Endothelial cell of umbilical vein (primary cell): ENCODE measurements around the gene EDRF1. TPM values are rescaled to one million over a fixed set of nuclear protein-coding genes. Genes with fewer than 3 reads are reported as not detected.

Experiments
- BruUV-seq: library from RNA; stranded (reverse); fragments of 400-500 nt; replicated peaks from 2 replicates; lab custom pipeline; 2021; lab: Mats Ljungman, UMichigan
- CTCF ChIA-PET: fragments of 300-600, 350-600 bp; sonication (Branson Sonifier 250); formaldehyde crosslinking; loops from one replicate; lab custom pipeline; 2021; ENCODE audit warnings: antibody characterized with exemption, inconsistent platforms; lab: Charles Lee
- POLR2A ChIA-PET: fragments of 300-600, 350-600 bp; sonication (Branson Sonifier 250); formaldehyde crosslinking; loops from one replicate; lab custom pipeline; 2021; ENCODE audit warnings: antibody characterized with exemption, inconsistent platforms; lab: Charles Lee
- DNase-seq: peaks from one replicate; pipeline ENCODE4 v3.0.0-alpha.2; 2011; ENCODE audit warnings: low read depth, low spot score
- FAIRE-seq: peaks from 2 replicates; lab custom pipeline; 2011; peaks lifted over from hg19 to GRCh38; lab: Jason Lieb, UNC
- H2AFZ ChIP-seq: 2 replicates; pipeline ENCODE4 v1.6.0; 2012; ENCODE audit warnings: low read depth, low read length, control low read depth, inconsistent platforms
- H3K27ac ChIP-seq: 2 replicates; pipeline ENCODE4 v1.5.1; 2011; ENCODE audit warnings: low read depth, mild to moderate bottlenecking, control low read depth, low read length, moderate library complexity; ENCODE audit not compliant: insufficient read depth
- H3K27me3 ChIP-seq, 2 experiments: 2 replicates each; pipeline versions ENCODE4 v1.6.0 to v1.6.1; 2011; ENCODE audit warnings: low read length in 2 of 2, mixed read lengths in 1 of 2; ENCODE audit not compliant: control insufficient read depth in 2 of 2, insufficient read depth in 2 of 2
- H3K36me3 ChIP-seq, 2 experiments: 2 replicates in 1 of 2; 3 replicates in 1 of 2; pipeline ENCODE4 v1.5.1; 2011; ENCODE audit warnings: low read length in 2 of 2, mild to moderate bottlenecking in 1 of 2, moderate library complexity in 1 of 2; ENCODE audit not compliant: control insufficient read depth in 2 of 2, insufficient read depth in 2 of 2; ENCODE audit errors: extremely low read depth in 1 of 2
- H3K4me1 ChIP-seq: 3 replicates; pipeline ENCODE4 v1.5.1; 2011; ENCODE audit warnings: mild to moderate bottlenecking, low read length; ENCODE audit not compliant: control insufficient read depth, insufficient read depth; ENCODE audit errors: extremely low read depth
- H3K4me2 ChIP-seq: 2 replicates; pipeline ENCODE4 v1.6.1; 2011; ENCODE audit warnings: low read length, control low read depth, mixed read lengths; ENCODE audit not compliant: insufficient read depth
- H3K4me3 ChIP-seq, 3 experiments: fragments of 200-600 bp in 1 of 3; sonication (generic), shearing (Covaris generic) in 1 of 3; replicated peaks in 1 of 3; 2 replicates each; pipeline ENCODE4 v1.5.1; 2011 to 2016; ENCODE audit warnings: control low read depth in 3 of 3, low read length in 3 of 3, mild to moderate bottlenecking in 2 of 3, inconsistent platforms in 1 of 3, low read depth in 1 of 3, moderate library complexity in 1 of 3; ENCODE audit not compliant: insufficient read depth in 1 of 3
- H3K79me2 ChIP-seq: 2 replicates; pipeline ENCODE4 v1.6.0; 2012; ENCODE audit warnings: low read length, inconsistent platforms; ENCODE audit not compliant: control insufficient read depth, insufficient read depth
- H3K9ac ChIP-seq: replicated peaks from 2 replicates; pipeline ENCODE3; 2011; ENCODE audit warnings: low read length, control low read depth; ENCODE audit not compliant: insufficient read depth; ENCODE audit errors: extremely low read depth
- H3K9me1 ChIP-seq: replicated peaks from 3 replicates; pipeline ENCODE4 v1.6.0; 2011; ENCODE audit warnings: mild to moderate bottlenecking, low read length; ENCODE audit not compliant: control insufficient read depth, insufficient read depth; ENCODE audit errors: extremely low read depth
- H3K9me3 ChIP-seq: replicated peaks from 2 replicates; pipeline ENCODE4 v1.5.1; 2012; ENCODE audit warnings: low read length, inconsistent platforms; ENCODE audit not compliant: control insufficient read depth, insufficient read depth
- H4K20me1 ChIP-seq: replicated peaks from 2 replicates; pipeline ENCODE3; 2011; ENCODE audit warnings: mild to moderate bottlenecking, low read length; ENCODE audit not compliant: control insufficient read depth, insufficient read depth; ENCODE audit errors: extremely low read depth
- EZH2 ChIP-seq: IDR thresholded peaks from 2 replicates; pipeline ENCODE4 v1.6.1; 2012; ENCODE audit warnings: borderline replicate concordance, low read depth, mild to moderate bottlenecking, moderate library complexity, low read length, inconsistent platforms; ENCODE audit not compliant: severe bottlenecking
- FOS ChIP-seq: IDR thresholded peaks from 2 replicates; pipeline ENCODE4 v1.6.1; 2011; ENCODE audit warnings: mild to moderate bottlenecking, low read length, moderate library complexity, borderline replicate concordance; ENCODE audit not compliant: insufficient read depth
- GATA2 ChIP-seq: IDR thresholded peaks from 2 replicates; pipeline ENCODE4 v1.7.0; 2011; ENCODE audit warnings: low read depth, mild to moderate bottlenecking, moderate library complexity, mixed read lengths, low read length; ENCODE audit not compliant: insufficient read length, insufficient read depth
- JUN ChIP-seq: IDR thresholded peaks from 2 replicates; pipeline ENCODE4 v1.6.1; 2011; ENCODE audit warnings: borderline replicate concordance, low read depth; ENCODE audit not compliant: insufficient read length, insufficient read depth
- MYC ChIP-seq: IDR thresholded peaks from one replicate; pipeline ENCODE4 v1.6.1; 2011; ENCODE audit warnings: mild to moderate bottlenecking, low read depth, low read length
- POLR2A ChIP-seq: IDR thresholded peaks from 2 replicates; pipeline ENCODE4 v1.6.1; 2012; ENCODE audit warnings: low read depth, mild to moderate bottlenecking, control low read depth, low read length
- POLR2AphosphoS5 ChIP-seq: IDR thresholded peaks from 2 replicates; pipeline ENCODE4 v1.6.1; 2012; ENCODE audit warnings: low read depth, mild to moderate bottlenecking, control low read depth, low read length, moderate library complexity; ENCODE audit not compliant: insufficient read depth
- dilution Hi-C: fragments of 300-500 bp; cut with MboI; formaldehyde crosslinking; loops from one replicate; pipeline ENCODE4 v1.15.0; 2019; ENCODE audit warnings: low sequenced_read_pairs; ENCODE audit not compliant: extremely low pct_ligation_motif_present
- intact Hi-C: fragments of 100-400 bp; cut with micrococcal nuclease; formaldehyde crosslinking; loops from one replicate; pipeline ENCODE4 v1.10.0; 2022
- polyA plus RNA-seq, 4 experiments: library from polyadenylated mRNA; depleted of rRNA in 3 of 4; stranded (reverse) in 3 of 4; unstranded in 1 of 4; fragments of >200 nt; gene quantifications; 2 replicates each; pipeline versions ENCODE4 v1.2.1 to v1.2.3, GENCODE V29; 2011 to 2012; ENCODE audit warnings: missing spikeins in 1 of 4
- total RNA-seq: library from RNA; stranded (reverse); gene quantifications from 2 replicates; pipeline ENCODE4 v1.2.3, GENCODE V29; 2021
- TF ChIP-seq, protein P1 (sequence below): IDR thresholded peaks from 2 replicates; pipeline ENCODE4 v1.6.1; 2011; ENCODE audit not compliant: insufficient read depth, insufficient read length
- TF ChIP-seq, protein P2 (sequence below), 2 donors: IDR thresholded peaks; 1 replicate in 1 of 2; 2 replicates in 1 of 2; pipeline ENCODE4 v1.5.1; 2011; ENCODE audit warnings: low read length in 2 of 2, mild to moderate bottlenecking in 2 of 2, moderate library complexity in 2 of 2, control low read depth in 1 of 2, inconsistent platforms in 1 of 2, low read depth in 1 of 2; ENCODE audit not compliant: insufficient read depth in 1 of 2; ENCODE audit errors: extremely low read depth in 1 of 2

EDRF1 gene
- total and polyA plus RNA-seq, 2 donors (not counting 3 experiments of a cell fraction or from before 2014, with no cell fraction given), result 11.6 to 27.8 TPM

DNA sequence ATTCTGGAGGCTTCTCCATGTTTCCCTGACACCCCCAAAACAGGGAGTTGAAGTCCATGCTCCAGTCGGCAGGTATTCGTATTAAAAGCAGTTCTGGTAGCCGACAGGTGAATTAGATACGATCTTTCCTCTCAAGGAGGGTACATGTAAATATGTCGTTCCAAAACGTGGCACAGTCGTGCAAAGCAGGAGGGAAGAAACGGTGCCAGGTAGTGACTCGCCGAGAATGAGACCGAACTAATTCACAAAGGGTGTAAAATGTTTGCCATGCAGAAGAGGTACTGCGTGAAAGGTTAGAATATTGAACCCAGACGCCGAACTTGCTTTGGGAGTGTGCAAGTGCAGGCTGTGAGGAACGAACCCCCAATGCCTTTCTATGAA, 483 bp downstream of the EDRF1 start:
- TF ChIP-seq, protein P1, sequence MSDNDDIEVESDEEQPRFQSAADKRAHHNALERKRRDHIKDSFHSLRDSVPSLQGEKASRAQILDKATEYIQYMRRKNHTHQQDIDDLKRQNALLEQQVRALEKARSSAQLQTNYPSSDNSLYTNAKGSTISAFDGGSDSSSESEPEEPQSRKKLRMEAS, result no peak
- TF ChIP-seq MYC, result no peak
- TF ChIP-seq, protein P2, sequence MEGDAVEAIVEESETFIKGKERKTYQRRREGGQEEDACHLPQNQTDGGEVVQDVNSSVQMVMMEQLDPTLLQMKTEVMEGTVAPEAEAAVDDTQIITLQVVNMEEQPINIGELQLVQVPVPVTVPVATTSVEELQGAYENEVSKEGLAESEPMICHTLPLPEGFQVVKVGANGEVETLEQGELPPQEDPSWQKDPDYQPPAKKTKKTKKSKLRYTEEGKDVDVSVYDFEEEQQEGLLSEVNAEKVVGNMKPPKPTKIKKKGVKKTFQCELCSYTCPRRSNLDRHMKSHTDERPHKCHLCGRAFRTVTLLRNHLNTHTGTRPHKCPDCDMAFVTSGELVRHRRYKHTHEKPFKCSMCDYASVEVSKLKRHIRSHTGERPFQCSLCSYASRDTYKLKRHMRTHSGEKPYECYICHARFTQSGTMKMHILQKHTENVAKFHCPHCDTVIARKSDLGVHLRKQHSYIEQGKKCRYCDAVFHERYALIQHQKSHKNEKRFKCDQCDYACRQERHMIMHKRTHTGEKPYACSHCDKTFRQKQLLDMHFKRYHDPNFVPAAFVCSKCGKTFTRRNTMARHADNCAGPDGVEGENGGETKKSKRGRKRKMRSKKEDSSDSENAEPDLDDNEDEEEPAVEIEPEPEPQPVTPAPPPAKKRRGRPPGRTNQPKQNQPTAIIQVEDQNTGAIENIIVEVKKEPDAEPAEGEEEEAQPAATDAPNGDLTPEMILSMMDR (IDR thresholded peaks at IDR 0.05; ENCODE audit: extremely low read depth in 1 of 2, insufficient read depth in 1 of 2, low read depth in 1 of 2, low read length in 2 of 2), result no peak
- TF ChIP-seq POLR2AphosphoS5, result no peak
- no peak for TF ChIP-seq EZH2
- no peak for TF ChIP-seq FOS
- no peak for TF ChIP-seq JUN
- no peak for TF ChIP-seq POLR2A
- TF ChIP-seq GATA2, result no peak
- FAIRE-seq (no peak), DNase-seq (no peak)
- no peaks in the 10 kb centered on the region for H3K9me1 ChIP-seq
- peak overlapping the region; percentile 35 for H2AFZ ChIP-seq
- peak overlapping the region; percentile 61 for H3K27ac ChIP-seq
- peaks cover 2 to 16% of the 10 kb centered on the region in 2 experiments for H3K36me3 ChIP-seq
- peak overlapping the region; percentile 96 for H3K9ac ChIP-seq
- intact Hi-C loops (no loop called here), dilution Hi-C loops (no loop called here)
- H3K4me3 ChIP-seq, result peak overlapping the region; percentile 65 to 98 (median 93)
- H3K4me1 ChIP-seq, result peaks cover 6% of the 10 kb centered on the region
- BruUV-seq, result TSS peak; percentile 57
- peak overlapping the region; percentile 62 for H3K4me2 ChIP-seq
- no peaks in the 10 kb centered on the region for H3K27me3 ChIP-seq
- H3K79me2 ChIP-seq, result peaks cover 24% of the 10 kb centered on the region
- no peaks in the 10 kb centered on the region for H3K9me3 ChIP-seq
- no peaks in the 10 kb centered on the region for H4K20me1 ChIP-seq
- POLR2A ChIA-PET, result interaction anchor here (0.9 to 1.0 kb wide), 2 partner anchors 12 to 25 kb away, joined by 3 read pairs; no protein-coding TSS in a partner anchor
- CTCF ChIA-PET, result interaction anchor here (1.0 kb wide), 2 partner anchors 12 to 90 kb away, joined by 3 to 4 read pairs; no protein-coding TSS in a partner anchor
